ENCODE measurements around the gene ALKBH2.

DNA sequence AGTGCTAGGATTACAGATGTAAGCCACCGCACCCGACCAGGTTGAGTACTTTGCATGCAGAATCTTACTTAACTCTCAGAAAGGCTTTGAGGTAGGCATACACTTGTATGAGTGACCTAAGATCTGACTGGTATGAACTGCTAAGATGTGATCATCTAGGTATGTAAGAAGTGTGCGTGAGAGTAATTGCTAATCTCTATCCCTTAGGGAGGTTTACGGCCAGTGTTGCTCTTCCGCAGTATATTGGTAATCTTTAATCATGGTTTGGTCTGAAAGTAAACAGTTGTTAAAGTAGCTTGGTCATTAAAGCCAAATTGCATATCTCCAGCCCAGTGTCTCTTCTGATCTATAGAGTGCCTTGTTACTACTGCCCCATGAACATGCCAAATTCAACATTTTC, 11.9 kb upstream of the ALKBH2 start:
- TF ChIP-seq POLR2A (IDR thresholded peaks at IDR 0.05; ENCODE audit: low read length), result no peak
- no peak for TF ChIP-seq GATA1 (IDR thresholded peaks at IDR 0.05; ENCODE audit: low read depth, low read length)
